ENCODE measurements around the gene PARD3B. TPM values are rescaled to one million over a fixed set of nuclear protein-coding genes. Genes with fewer than 3 reads are reported as not detected.

PARD3B gene
- total RNA-seq, 1 experiment from 2014 or later = 3.6 TPM

GRCh38 chr2:205323929-205324328, 778.7 kb downstream of the PARD3B start:
- Histone ChIP-seq H3K9me3 (ENCODE audit: control insufficient read depth, insufficient read depth, low read depth, low read length) (no peaks in the 10 kb centered on the region), H3K27ac (ENCODE audit: low read length) (no peak overlapping the region), H3K27me3 (ENCODE audit: control insufficient read depth, insufficient read depth, low read length) (no peaks in the 10 kb centered on the region), H3K36me3 (ENCODE audit: control insufficient read depth, insufficient read depth, low read length) (no peaks in the 10 kb centered on the region), H3K4me3 (ENCODE audit: low read depth in 2 of 2, low read length in 2 of 2) (no peak overlapping the region), H3K4me1 (ENCODE audit: control insufficient read depth, insufficient read depth, low read length) (no peaks in the 10 kb centered on the region)
- no peak for DNase-seq (ENCODE audit: low read depth, low spot score)
- ChIA-PET POLR2A (no interaction called here), CTCF (interaction anchor here (1.6 kb wide), 1 partner anchor 352 kb away, joined by 5 read pairs; no protein-coding TSS in a partner anchor)
- no TSS peak for BruUV-seq (replicated peaks)
- peak; percentile 65; the same call in 1 of the 2 replicates for TF ChIP-seq CTCF (IDR thresholded peaks at IDR 0.05)
- no peak for TF ChIP-seq SIN3A (IDR thresholded peaks at IDR 0.05; ENCODE audit: borderline replicate concordance, insufficient read depth, low read depth, low read length)
- no peak for ATAC-seq
- in situ Hi-C loops (cut with HindIII; ENCODE audit: low pct_unique_long_range_greater_than_20kb, low sequenced_read_pairs) = no loop called here
- intact Hi-C loops (cut with micrococcal nuclease; ENCODE audit: unreplicated experiment) = loop anchor here (10.0 kb wide), 1 partner anchor 351 kb away; no protein-coding TSS in a partner anchor

GRCh38 chr2:205324355-205324754, 779.1 kb downstream of the PARD3B start:
- in situ Hi-C loops (cut with HindIII; ENCODE audit: low pct_unique_long_range_greater_than_20kb, low sequenced_read_pairs) = no loop called here

GRCh38 chr2:205333351-205333750, 788.1 kb downstream of the PARD3B start:
- Histone ChIP-seq H3K9me3 (ENCODE audit: control insufficient read depth, insufficient read depth, low read depth, low read length) (no peaks in the 10 kb centered on the region), H3K36me3 (ENCODE audit: control insufficient read depth, insufficient read depth, low read length) (no peaks in the 10 kb centered on the region), H3K27ac (ENCODE audit: low read length) (no peak overlapping the region), H3K4me3 (ENCODE audit: low read depth in 2 of 2, low read length in 2 of 2) (no peak overlapping the region), H3K4me1 (ENCODE audit: control insufficient read depth, insufficient read depth, low read length) (no peaks in the 10 kb centered on the region), H3K27me3 (ENCODE audit: control insufficient read depth, insufficient read depth, low read length) (no peaks in the 10 kb centered on the region)
- DNase-seq (ENCODE audit: low read depth, low spot score) = no peak
- BruUV-seq (replicated peaks) = no TSS peak
- no peak for ATAC-seq
- intact Hi-C loops (cut with micrococcal nuclease; ENCODE audit: unreplicated experiment) = no loop called here
- in situ Hi-C loops (cut with HindIII; ENCODE audit: low pct_unique_long_range_greater_than_20kb, low sequenced_read_pairs) = no loop called here
- TF ChIP-seq REST (IDR thresholded peaks at IDR 0.05; ENCODE audit: insufficient read depth in 1 of 2, low read depth in 2 of 2, low read length in 1 of 2) = no peak
- ChIA-PET CTCF (no interaction called here), POLR2A (no interaction called here)

More at GRCh38 chr2:205324355-205324754, 779.1 kb downstream of the PARD3B start:
- ATAC-seq = no peak
- intact Hi-C loops (cut with micrococcal nuclease; ENCODE audit: unreplicated experiment) = loop anchor here (10.0 kb wide), 1 partner anchor 350 kb away; no protein-coding TSS in a partner anchor
- Histone ChIP-seq H3K27me3 (ENCODE audit: control insufficient read depth, insufficient read depth, low read length) (no peaks in the 10 kb centered on the region), H3K9me3 (ENCODE audit: control insufficient read depth, insufficient read depth, low read depth, low read length) (no peaks in the 10 kb centered on the region), H3K36me3 (ENCODE audit: control insufficient read depth, insufficient read depth, low read length) (no peaks in the 10 kb centered on the region), H3K27ac (ENCODE audit: low read length) (no peak overlapping the region), H3K4me3 (ENCODE audit: low read depth in 2 of 2, low read length in 2 of 2) (no peak overlapping the region), H3K4me1 (ENCODE audit: control insufficient read depth, insufficient read depth, low read length) (no peaks in the 10 kb centered on the region)
- ChIA-PET CTCF (interaction anchor here (1.6 kb wide), 1 partner anchor 351 kb away, joined by 5 read pairs; no protein-coding TSS in a partner anchor), POLR2A (no interaction called here)
- no peak for TF ChIP-seq CTCF (IDR thresholded peaks at IDR 0.05)
- no peak for TF ChIP-seq POLR2AphosphoS5 (IDR thresholded peaks at IDR 0.05; ENCODE audit: low read depth, low read length)
- no peak for DNase-seq (ENCODE audit: low read depth, low spot score)
- no TSS peak for BruUV-seq (replicated peaks)

All from Panc1 (cell line).